ENCODE measurements around the gene DNAH8. TPM values are rescaled to one million over a fixed set of nuclear protein-coding genes. Genes with fewer than 3 reads are reported as not detected.

DNAH8 gene
- total RNA-seq, 1 donor from 2014 or later = not detected

DNA sequence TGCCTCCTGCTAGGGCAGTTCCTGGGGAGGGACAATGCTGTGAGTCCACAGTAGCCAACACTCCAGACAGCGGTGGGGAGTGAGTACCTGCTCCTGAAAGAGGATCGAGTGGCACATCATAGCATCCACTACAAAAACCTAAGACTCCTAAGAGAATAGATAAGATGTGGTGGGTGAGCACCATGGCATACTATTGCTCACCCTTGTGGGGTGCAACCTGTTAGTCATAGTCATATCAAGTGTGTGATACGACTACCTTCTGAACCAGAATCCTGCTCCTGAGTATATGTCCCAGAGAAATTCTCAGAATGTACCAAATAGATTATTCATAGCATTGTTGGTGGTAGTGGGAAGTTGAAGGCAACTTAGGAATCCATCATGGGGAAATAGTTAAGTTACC, 270.7 kb downstream of the DNAH8 start:
- FAIRE-seq (no peak), DNase-seq (ENCODE audit: low read depth) (no peak)
- Mint-ChIP-seq H3K36me3 (ENCODE audit: low read depth, unreplicated experiment) (no peaks in the 10 kb centered on the region), H3K9me3 (ENCODE audit: unreplicated experiment) (no peaks in the 10 kb centered on the region), H3K27me3 (ENCODE audit: low read depth, unreplicated experiment) (no peaks in the 10 kb centered on the region), H3K4me1 (ENCODE audit: low read depth, unreplicated experiment) (no peaks in the 10 kb centered on the region), H3K4me3 (ENCODE audit: unreplicated experiment) (no peak overlapping the region), H3K27ac (ENCODE audit: unreplicated experiment) (no peak overlapping the region)
- no peaks in the 10 kb centered on the region for H3K9me3 ChIP-seq (ENCODE audit: insufficient read depth, low read depth, low read length)
- no peak overlapping the region for H2AFZ ChIP-seq (ENCODE audit: low read depth, low read length)
- TF ChIP-seq EZH2 (IDR thresholded peaks at IDR 0.05; ENCODE audit: insufficient read depth, low read length) (no peak), CTCF (IDR thresholded peaks at IDR 0.05; ENCODE audit: insufficient read depth, low read depth, low read length) (no peak)
- H3K27ac ChIP-seq (ENCODE audit: low read depth, low read length) = no peak overlapping the region
- no peak overlapping the region for H3K4me3 ChIP-seq (ENCODE audit: insufficient read depth, low read depth, low read length)
- H4K20me1 ChIP-seq (ENCODE audit: insufficient read depth, low read length) = no peaks in the 10 kb centered on the region
- H3K4me1 ChIP-seq (ENCODE audit: insufficient read depth, low read length) = no peaks in the 10 kb centered on the region
- no peaks in the 10 kb centered on the region for H3K36me3 ChIP-seq (ENCODE audit: insufficient read depth, low read length)
- H3K27me3 ChIP-seq (ENCODE audit: insufficient read depth, low read length) = no peaks in the 10 kb centered on the region
- no peak overlapping the region for H3K9ac ChIP-seq (ENCODE audit: low read length)
- no peaks in the 10 kb centered on the region for H3K79me2 ChIP-seq (ENCODE audit: insufficient read depth, low read length)
- no peak overlapping the region for H3K4me2 ChIP-seq (ENCODE audit: low read length)

DNA sequence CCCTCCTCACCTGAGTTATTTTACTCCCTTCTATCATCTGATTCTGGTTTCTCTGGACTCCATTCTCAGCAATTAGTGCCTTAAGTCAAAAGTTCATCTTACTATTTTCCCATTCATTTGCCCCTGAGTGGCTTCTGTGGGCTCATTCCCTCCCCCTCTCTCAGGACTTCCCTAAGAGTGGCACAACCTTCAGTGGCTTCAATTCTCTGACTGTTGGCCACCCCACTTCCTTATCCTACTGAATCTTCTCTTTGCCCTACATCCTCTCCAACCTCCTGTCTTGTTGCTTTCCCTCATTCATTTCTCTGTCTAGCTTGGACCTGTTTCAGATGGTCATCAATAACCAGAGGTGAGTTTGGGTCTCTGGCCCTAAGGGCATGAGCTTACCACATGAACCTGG, 272.4 kb downstream of the DNAH8 start:
- Histone ChIP-seq H3K27me3 (ENCODE audit: insufficient read depth, low read length) (no peaks in the 10 kb centered on the region), H3K4me2 (ENCODE audit: low read length) (no peak overlapping the region), H3K9me3 (ENCODE audit: insufficient read depth, low read depth, low read length) (no peaks in the 10 kb centered on the region), H3K4me1 (ENCODE audit: insufficient read depth, low read length) (no peaks in the 10 kb centered on the region), H3K4me3 (ENCODE audit: insufficient read depth, low read depth, low read length) (no peak overlapping the region), H3K36me3 (ENCODE audit: insufficient read depth, low read length) (no peaks in the 10 kb centered on the region), H3K79me2 (ENCODE audit: insufficient read depth, low read length) (no peaks in the 10 kb centered on the region), H2AFZ (ENCODE audit: low read depth, low read length) (no peak overlapping the region), H3K27ac (ENCODE audit: low read depth, low read length) (no peak overlapping the region), H4K20me1 (ENCODE audit: insufficient read depth, low read length) (no peaks in the 10 kb centered on the region), H3K9ac (ENCODE audit: low read length) (no peak overlapping the region)
- no peaks in the 10 kb centered on the region for H3K4me1 Mint-ChIP-seq (ENCODE audit: low read depth, unreplicated experiment)
- no peak for FAIRE-seq
- TF ChIP-seq CTCF (IDR thresholded peaks at IDR 0.05; ENCODE audit: insufficient read depth, low read depth, low read length) = no peak
- no peak for TF ChIP-seq EZH2 (IDR thresholded peaks at IDR 0.05; ENCODE audit: insufficient read depth, low read length)
- no peaks in the 10 kb centered on the region for H3K36me3 Mint-ChIP-seq (ENCODE audit: low read depth, unreplicated experiment)
- no peaks in the 10 kb centered on the region for H3K27me3 Mint-ChIP-seq (ENCODE audit: low read depth, unreplicated experiment)
- no peak overlapping the region for H3K4me3 Mint-ChIP-seq (ENCODE audit: unreplicated experiment)
- DNase-seq (ENCODE audit: low read depth) = no peak
- H3K9me3 Mint-ChIP-seq (ENCODE audit: unreplicated experiment) = no peaks in the 10 kb centered on the region
- H3K27ac Mint-ChIP-seq (ENCODE audit: unreplicated experiment) = no peak overlapping the region

DNA sequence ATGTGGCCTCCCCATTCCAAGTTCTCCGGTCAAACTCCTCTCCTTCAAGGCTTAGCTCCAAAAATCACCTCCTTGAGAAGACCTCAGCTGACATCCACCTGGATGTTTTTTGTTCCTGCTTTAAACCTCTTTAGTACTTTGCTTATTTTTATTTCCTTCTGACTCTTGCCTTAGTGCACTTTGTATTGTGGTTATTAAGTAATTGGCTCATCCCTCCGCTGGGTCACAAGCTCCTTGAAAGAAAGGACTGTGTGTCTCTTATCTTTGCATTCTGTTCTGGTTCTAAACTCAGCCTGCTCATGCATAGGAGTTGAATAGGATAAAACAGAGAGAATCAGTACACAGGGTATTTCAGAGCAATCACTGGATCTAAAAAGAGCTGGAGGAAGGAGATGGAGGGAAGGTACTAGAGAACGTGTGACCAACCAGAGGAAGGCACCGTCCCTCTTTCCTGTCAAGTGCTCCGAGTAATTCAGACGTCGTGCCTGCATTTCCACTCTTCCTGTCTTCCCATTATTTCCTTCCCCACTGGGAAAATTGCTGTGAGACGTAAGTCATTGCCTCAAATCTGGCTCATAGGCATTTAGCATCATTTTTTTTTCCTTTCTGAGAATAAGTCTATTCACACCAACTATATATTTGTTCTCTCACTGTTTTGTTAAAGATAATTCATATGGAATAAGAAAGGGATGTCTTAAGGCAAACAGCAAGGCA, 273.8 kb downstream of the DNAH8 start:
- Mint-ChIP-seq H3K36me3 (ENCODE audit: low read depth, unreplicated experiment) (no peaks in the 10 kb centered on the region), H3K27ac (ENCODE audit: unreplicated experiment) (no peak overlapping the region), H3K4me1 (ENCODE audit: low read depth, unreplicated experiment) (no peaks in the 10 kb centered on the region), H3K27me3 (ENCODE audit: low read depth, unreplicated experiment) (no peaks in the 10 kb centered on the region), H3K9me3 (ENCODE audit: unreplicated experiment) (no peaks in the 10 kb centered on the region), H3K4me3 (ENCODE audit: unreplicated experiment) (no peak overlapping the region)
- H4K20me1 ChIP-seq (ENCODE audit: insufficient read depth, low read length) = no peaks in the 10 kb centered on the region
- no peaks in the 10 kb centered on the region for H3K79me2 ChIP-seq (ENCODE audit: insufficient read depth, low read length)
- no peaks in the 10 kb centered on the region for H3K36me3 ChIP-seq (ENCODE audit: insufficient read depth, low read length)
- no peaks in the 10 kb centered on the region for H3K27me3 ChIP-seq (ENCODE audit: insufficient read depth, low read length)
- H3K9ac ChIP-seq (ENCODE audit: low read length) = no peak overlapping the region
- H2AFZ ChIP-seq (ENCODE audit: low read depth, low read length) = no peak overlapping the region
- H3K4me3 ChIP-seq (ENCODE audit: insufficient read depth, low read depth, low read length) = no peak overlapping the region
- no peaks in the 10 kb centered on the region for H3K4me1 ChIP-seq (ENCODE audit: insufficient read depth, low read length)
- H3K4me2 ChIP-seq (ENCODE audit: low read length) = no peak overlapping the region
- no peaks in the 10 kb centered on the region for H3K9me3 ChIP-seq (ENCODE audit: insufficient read depth, low read depth, low read length)
- TF ChIP-seq CTCF (IDR thresholded peaks at IDR 0.05; ENCODE audit: insufficient read depth, low read depth, low read length) (no peak), EZH2 (IDR thresholded peaks at IDR 0.05; ENCODE audit: insufficient read depth, low read length) (no peak)
- FAIRE-seq = no peak
- no peak overlapping the region for H3K27ac ChIP-seq (ENCODE audit: low read depth, low read length)
- no peak for DNase-seq (ENCODE audit: low read depth)
